ENCODE data around the gene CDO1.

Gene CDO1

GRCh38 chr5:115788440-115788839, 28.0 kb downstream of the CDO1 start:
- DNase-seq (ENCODE audit: insufficient read length, low spot score) (no peak), FAIRE-seq (no peak)
- no peak for TF ChIP-seq CTCF (IDR thresholded peaks at IDR 0.05; ENCODE audit: insufficient read depth, missing control alignments)

- no peak for TF ChIP-seq CTCF (IDR thresholded peaks at IDR 0.05; ENCODE audit: insufficient read depth, missing control alignments)
These were observed 29.0 kb downstream of the CDO1 start for GRCh38 chr5:115787426-115787825.

GRCh38 chr5:115785381-115786065, 30.9 kb downstream of the CDO1 start:
- no peak for DNase-seq (ENCODE audit: insufficient read length, low spot score)
- TF ChIP-seq CTCF (IDR thresholded peaks at IDR 0.05; ENCODE audit: insufficient read depth, missing control alignments), result no peak
- no peak for FAIRE-seq

More at GRCh38 chr5:115787426-115787825, 29.0 kb downstream of the CDO1 start:
- FAIRE-seq, result no peak
- no peak for DNase-seq (ENCODE audit: insufficient read length, low spot score)

- FAIRE-seq, result no peak
- no peak for TF ChIP-seq CTCF (IDR thresholded peaks at IDR 0.05; ENCODE audit: insufficient read depth, missing control alignments)
- no peak for DNase-seq (ENCODE audit: insufficient read length, low spot score)
These were observed 38.0 kb downstream of the CDO1 start for GRCh38 chr5:115778417-115778816.

GRCh38 chr5:115776989-115777388, 39.5 kb downstream of the CDO1 start:
- no peak for TF ChIP-seq CTCF (IDR thresholded peaks at IDR 0.05; ENCODE audit: insufficient read depth, missing control alignments)
- FAIRE-seq (no peak), DNase-seq (ENCODE audit: insufficient read length, low spot score) (no peak)

- no peak for TF ChIP-seq CTCF (IDR thresholded peaks at IDR 0.05; ENCODE audit: insufficient read depth, missing control alignments)
- no peak for FAIRE-seq
These were observed 40.5 kb downstream of the CDO1 start for GRCh38 chr5:115775999-115776398.

GRCh38 chr5:115774684-115775083, 41.8 kb downstream of the CDO1 start:
- DNase-seq (ENCODE audit: insufficient read length, low spot score) (no peak), FAIRE-seq (no peak)
- TF ChIP-seq CTCF (IDR thresholded peaks at IDR 0.05; ENCODE audit: insufficient read depth, missing control alignments), result no peak

More at GRCh38 chr5:115775999-115776398, 40.5 kb downstream of the CDO1 start:
- DNase-seq (ENCODE audit: insufficient read length, low spot score), result no peak
